Mesenchymal stem cell (in vitro differentiated cells and primary cell): ENCODE data around the gene KLKB1. TPM values are rescaled to one million over a fixed set of nuclear protein-coding genes. Genes with fewer than 3 reads are reported as not detected.

Experiments
- DNase-seq: peaks from one replicate; pipeline ENCODE4 v3.0.0-alpha.2; 2013
- H2AFZ ChIP-seq: one replicate; pipeline ENCODE4 v1.6.1; 2013; ENCODE audit warnings: low read depth, mild to moderate bottlenecking, control low read depth, inconsistent platforms, low read length, moderate library complexity
- H2AK5ac ChIP-seq: 2 replicates; pipeline ENCODE4 v1.6.1; 2013; ENCODE audit warnings: low read length, moderate library complexity, mild to moderate bottlenecking, inconsistent platforms; ENCODE audit not compliant: severe bottlenecking
- H2BK120ac ChIP-seq: one replicate; pipeline ENCODE4 v1.6.1; 2013; ENCODE audit warnings: low read depth, mild to moderate bottlenecking, inconsistent platforms, low read length, moderate library complexity
- H2BK12ac ChIP-seq, 2 experiments: one replicate each; pipeline ENCODE4 v1.6.1; 2013; ENCODE audit warnings: inconsistent platforms in 2 of 2, low read length in 2 of 2, mild to moderate bottlenecking in 2 of 2, moderate library complexity in 2 of 2, control low read depth in 1 of 2
- H2BK15ac ChIP-seq: one replicate; pipeline ENCODE4 v1.6.1; 2013; ENCODE audit warnings: mild to moderate bottlenecking, low read depth, inconsistent platforms; ENCODE audit not compliant: poor library complexity, severe bottlenecking
- H2BK5ac ChIP-seq: 2 replicates; pipeline ENCODE4 v1.6.1; 2013; ENCODE audit warnings: low read depth, mild to moderate bottlenecking, low read length, control low read depth, inconsistent platforms; ENCODE audit not compliant: poor library complexity, severe bottlenecking
- H3K14ac ChIP-seq, 2 experiments: one replicate each; pipeline ENCODE4 v1.6.1; 2013; ENCODE audit warnings: inconsistent platforms in 2 of 2, low read length in 2 of 2, control low read depth in 1 of 2, mild to moderate bottlenecking in 1 of 2, moderate library complexity in 1 of 2
- H3K18ac ChIP-seq, 2 experiments: one replicate each; pipeline ENCODE4 v1.6.1; 2013; ENCODE audit warnings: inconsistent platforms in 2 of 2, low read length in 2 of 2, control low read depth in 1 of 2, low read depth in 1 of 2, mild to moderate bottlenecking in 1 of 2
- H3K23ac ChIP-seq, 2 experiments: one replicate each; pipeline ENCODE4 v1.6.1; 2013; ENCODE audit warnings: inconsistent platforms in 2 of 2, low read length in 2 of 2, mild to moderate bottlenecking in 2 of 2, moderate library complexity in 2 of 2, control low read depth in 1 of 2
- H3K27ac ChIP-seq: 2 replicates; pipeline ENCODE4 v1.5.1; 2013; ENCODE audit warnings: mild to moderate bottlenecking, moderate library complexity, low read length, control low read depth, inconsistent platforms; ENCODE audit not compliant: poor library complexity, severe bottlenecking
- H3K27me3 ChIP-seq, 2 experiments: 2 replicates each; pipeline versions ENCODE4 v1.6.1 to v1.7.0; 2013; ENCODE audit warnings: low read length in 2 of 2, mild to moderate bottlenecking in 2 of 2, moderate library complexity in 2 of 2, control low read depth in 1 of 2, inconsistent platforms in 1 of 2; ENCODE audit not compliant: control insufficient read depth in 1 of 2, insufficient read depth in 1 of 2
- H3K36me3 ChIP-seq, 2 experiments: 2 replicates each; pipeline versions ENCODE4 v1.6.1 to v1.7.0; 2013; ENCODE audit warnings: low read length in 2 of 2, control low read depth in 1 of 2, inconsistent platforms in 1 of 2, low read depth in 1 of 2, mild to moderate bottlenecking in 1 of 2; ENCODE audit not compliant: insufficient read depth in 2 of 2, control insufficient read depth in 1 of 2
- H3K4ac ChIP-seq, 2 experiments: one replicate each; pipeline ENCODE4 v1.6.1; 2013; ENCODE audit warnings: inconsistent platforms in 2 of 2, low read length in 2 of 2, mild to moderate bottlenecking in 2 of 2, moderate library complexity in 2 of 2, control low read depth in 1 of 2, low read depth in 1 of 2
- H3K4me1 ChIP-seq: 2 replicates; pipeline ENCODE4 v1.6.1; 2013; ENCODE audit warnings: low read depth, low read length, control low read depth; ENCODE audit not compliant: control insufficient read depth, insufficient read depth
- H3K4me2 ChIP-seq: 2 replicates; pipeline ENCODE4 v1.6.1; 2013; ENCODE audit warnings: low read length, mild to moderate bottlenecking, inconsistent platforms; ENCODE audit not compliant: poor library complexity, severe bottlenecking
- H3K4me3 ChIP-seq, 2 experiments: 2 replicates each; pipeline versions ENCODE4 v1.5.1 to v1.7.0; 2013; ENCODE audit warnings: low read length in 2 of 2, mild to moderate bottlenecking in 2 of 2, control low read depth in 1 of 2, low read depth in 1 of 2; ENCODE audit not compliant: insufficient read depth in 1 of 2
- H3K79me1 ChIP-seq: replicated peaks from 2 replicates; pipeline ENCODE4 v1.6.1; 2013; ENCODE audit warnings: mild to moderate bottlenecking, control low read depth, low read length, inconsistent platforms; ENCODE audit not compliant: poor library complexity, severe bottlenecking
- H3K9ac ChIP-seq: 2 replicates; pipeline ENCODE4 v1.7.0; 2013; ENCODE audit warnings: mild to moderate bottlenecking, low read length, moderate library complexity
- H3K9me3 ChIP-seq: 2 replicates; pipeline ENCODE4 v1.7.0; 2013; ENCODE audit warnings: mild to moderate bottlenecking, low read length; ENCODE audit not compliant: control insufficient read depth
- H4K8ac ChIP-seq: one replicate; pipeline ENCODE4 v1.6.1; 2013; ENCODE audit warnings: inconsistent platforms, mild to moderate bottlenecking, low read length, moderate library complexity
- H4K91ac ChIP-seq: one replicate; pipeline ENCODE4 v1.6.1; 2013; ENCODE audit warnings: mild to moderate bottlenecking, low read length, inconsistent platforms
- WGBS: methylation state at CpG from one replicate; pipeline ENCODE4 v1.1.7; 2013; ENCODE audit warnings: mixed read lengths; 5-methylcytosine and 5-hydroxymethylcytosine counted together
- polyA plus RNA-seq, 2 experiments: library from polyadenylated mRNA; stranded (reverse); fragments of 200-250 nt; gene quantifications; one replicate each; pipeline ENCODE4 v1.2.3, GENCODE V29; 2013

The KLKB1 gene
- not detected for polyA plus RNA-seq (2013, experiment 1 of 2)
- not detected for polyA plus RNA-seq (2013, experiment 2 of 2)

- H3K79me1 ChIP-seq = no peaks in the 10 kb centered on the region
- no peaks in the 10 kb centered on the region for H3K36me3 ChIP-seq
- H2BK120ac ChIP-seq = no peak within 1 kb of the TSS
- peaks cover 4% of the 10 kb centered on the region for H3K4me1 ChIP-seq
- H3K4ac ChIP-seq = no peak within 1 kb of the TSS
- H3K9ac ChIP-seq = peak within 1 kb of the TSS; percentile 61
- H3K27me3 ChIP-seq = no peaks in the 10 kb centered on the region
- H3K9me3 ChIP-seq = no peaks in the 10 kb centered on the region
- no peak within 1 kb of the TSS for H4K91ac ChIP-seq
- H3K18ac ChIP-seq = no peak within 1 kb of the TSS
- no peak within 1 kb of the TSS for H3K23ac ChIP-seq
- no peak within 1 kb of the TSS for H2BK15ac ChIP-seq
- H2BK5ac ChIP-seq = peak within 1 kb of the TSS; percentile 37
- H2AFZ ChIP-seq = no peak within 1 kb of the TSS
- H2BK12ac ChIP-seq = no peak within 1 kb of the TSS
- peak within 1 kb of the TSS in 1 of 2 experiments; percentile 68 for H3K4me3 ChIP-seq
- peak within 1 kb of the TSS; percentile 25 for H3K27ac ChIP-seq
- H3K4me2 ChIP-seq = peak within 1 kb of the TSS; percentile 6
- no peak within 1 kb of the TSS for H4K8ac ChIP-seq
- H3K14ac ChIP-seq = no peak within 1 kb of the TSS
- whole genome bisulfite sequencing = 87% methylated on average over 4 of the region's 5 CpGs
- no peak for DNase-seq
- H2AK5ac ChIP-seq = peak within 1 kb of the TSS; percentile 10
Measured at GRCh38 chr4:186227221-186227620, at the start of gene KLKB1. Gene KLKB1, plus strand, starts transcription at chr4:186227507. Its CDS starts 689 bp downstream, at chr4:186228196.

- Histone ChIP-seq H3K4me3 (no peak overlapping the region), H2BK12ac (no peak overlapping the region), H3K18ac (no peak overlapping the region), H4K8ac (no peak overlapping the region), H3K27me3 (no peaks in the 10 kb centered on the region), H3K36me3 (no peaks in the 10 kb centered on the region), H2AK5ac (no peak overlapping the region), H3K9ac (no peak overlapping the region), H3K23ac (no peak overlapping the region), H2AFZ (no peak overlapping the region), H2BK5ac (no peak overlapping the region), H4K91ac (no peak overlapping the region), H3K4ac (no peak overlapping the region), H3K9me3 (no peaks in the 10 kb centered on the region), H2BK15ac (no peak overlapping the region), H3K14ac (no peak overlapping the region), H3K4me1 (peaks cover 3% of the 10 kb centered on the region), H2BK120ac (no peak overlapping the region), H3K4me2 (no peak overlapping the region), H3K27ac (no peak overlapping the region), H3K79me1 (no peaks in the 10 kb centered on the region)
- 79% methylated on average over 3 of the region's 3 CpGs for WGBS
- DNase-seq = no peak
Measured at GRCh38 chr4:186188107-186188506, 39.2 kb upstream of the KLKB1 start.

GRCh38 chr4:186189656-186190055, 37.7 kb upstream of the KLKB1 start:
- Histone ChIP-seq H3K79me1 (peaks cover 6% of the 10 kb centered on the region), H2BK15ac (no peak overlapping the region), H3K4me1 (peaks cover 3% of the 10 kb centered on the region), H3K36me3 (peaks cover 0 to 3% of the 10 kb centered on the region in 2 experiments), H3K14ac (no peak overlapping the region), H3K4ac (no peak overlapping the region), H3K4me2 (no peak overlapping the region), H4K8ac (no peak overlapping the region), H3K23ac (no peak overlapping the region), H3K27me3 (no peaks in the 10 kb centered on the region), H2AK5ac (no peak overlapping the region), H2BK5ac (no peak overlapping the region), H2BK12ac (no peak overlapping the region), H3K4me3 (peak overlapping the region in 1 of 2 experiments; percentile 92), H3K9ac (peak overlapping the region; percentile 90), H4K91ac (no peak overlapping the region), H3K18ac (no peak overlapping the region), H2BK120ac (no peak overlapping the region), H2AFZ (no peak overlapping the region), H3K9me3 (no peaks in the 10 kb centered on the region), H3K27ac (no peak overlapping the region)
- DNase-seq = no peak
- WGBS = 100% methylated on average over 2 of the region's 4 CpGs

- H2BK12ac ChIP-seq = no peak overlapping the region
- peak overlapping the region; percentile 83 for H3K4me2 ChIP-seq
- peak overlapping the region; percentile 19 to 51 for H3K4ac ChIP-seq
- H3K27ac ChIP-seq = peak overlapping the region; percentile 63
- H3K14ac ChIP-seq = peak overlapping the region; percentile 74 to 76
- no peaks in the 10 kb centered on the region for H3K9me3 ChIP-seq
- no peaks in the 10 kb centered on the region for H3K27me3 ChIP-seq
- H3K36me3 ChIP-seq = peaks cover 5 to 11% of the 10 kb centered on the region in 2 experiments
- H3K4me1 ChIP-seq = peaks cover 4% of the 10 kb centered on the region
- H3K79me1 ChIP-seq = peaks cover 9% of the 10 kb centered on the region
- H2AFZ ChIP-seq = peak overlapping the region; percentile 89
- no peak overlapping the region for H2AK5ac ChIP-seq
- H4K8ac ChIP-seq = peak overlapping the region; percentile 98
- peak overlapping the region; percentile 70 to 90 for H3K18ac ChIP-seq
- peak overlapping the region; percentile 98 for H2BK120ac ChIP-seq
- 1% methylated on average over 34 of the region's 34 CpGs for WGBS
- peak overlapping the region; percentile 61 for H2BK5ac ChIP-seq
- H3K4me3 ChIP-seq = peak overlapping the region; percentile 91 to 92
- no peak overlapping the region for H3K23ac ChIP-seq
- peak overlapping the region; percentile 96 for H4K91ac ChIP-seq
- peak; percentile 43 for DNase-seq
- H2BK15ac ChIP-seq = peak overlapping the region; percentile 80
- H3K9ac ChIP-seq = peak overlapping the region; percentile 90
Measured at GRCh38 chr4:186190581-186191199, 36.6 kb upstream of the KLKB1 start.
